ENCODE data around the gene CSF3R. TPM values are rescaled to one million over a fixed set of nuclear protein-coding genes. Genes with fewer than 3 reads are reported as not detected.

CSF3R gene
- total and polyA plus RNA-seq, 2 experiments from 2014 or later, result 3.3 to 6.0 TPM

GRCh38 chr1:36464605-36465393 lies 17.9 kb downstream of the CSF3R start:
- Histone ChIP-seq H3K9me3 (ENCODE audit: low read depth) (no peaks in the 10 kb centered on the region), H3K27ac (peak overlapping the region; percentile 97), H3K4me3 (peak overlapping the region; percentile 77), H3K36me3 (peaks cover 2% of the 10 kb centered on the region), H3K27me3 (no peaks in the 10 kb centered on the region), H3K4me1 (ENCODE audit: low read depth) (peaks cover 5% of the 10 kb centered on the region)
- no peak for TF ChIP-seq CTCF (IDR thresholded peaks at IDR 0.05; ENCODE audit: low read depth, low read length)
- DNase-seq (ENCODE audit: low read depth in 1 of 2, low spot score in 1 of 2), result no peak

- DNase-seq (ENCODE audit: low read depth in 1 of 2, low spot score in 1 of 2), result peak; percentile 96 to 97
- TF ChIP-seq CTCF (IDR thresholded peaks at IDR 0.05; ENCODE audit: low read depth, low read length), result no peak
- H3K4me3 ChIP-seq, result peak within 1 kb of the TSS; percentile 77
- peak within 1 kb of the TSS; percentile 97 for H3K27ac ChIP-seq
- peaks cover 2% of the 10 kb centered on the region for H3K36me3 ChIP-seq
- no peaks in the 10 kb centered on the region for H3K9me3 ChIP-seq (ENCODE audit: low read depth)
- H3K27me3 ChIP-seq, result no peaks in the 10 kb centered on the region
- peaks cover 5% of the 10 kb centered on the region for H3K4me1 ChIP-seq (ENCODE audit: low read depth)
These were observed 18.7 kb downstream of the CSF3R start, which contains the start of gene MRPS15 for GRCh38 chr1:36463803-36464604. Gene MRPS15 (minus strand): TSS chr1:36464384. CDS start chr1:36464275, 109 bp downstream.

- DNase-seq (ENCODE audit: low read depth in 1 of 2, low spot score in 1 of 2), result no peak
- H3K4me1 ChIP-seq (ENCODE audit: low read depth), result peaks cover 5% of the 10 kb centered on the region
- peaks cover 6% of the 10 kb centered on the region for H3K36me3 ChIP-seq
- H3K4me3 ChIP-seq, result peak overlapping the region; percentile 77
- no peaks in the 10 kb centered on the region for H3K27me3 ChIP-seq
- no peak for TF ChIP-seq CTCF (IDR thresholded peaks at IDR 0.05; ENCODE audit: low read depth, low read length)
- H3K27ac ChIP-seq, result peak overlapping the region; percentile 29
- H3K9me3 ChIP-seq (ENCODE audit: low read depth), result no peaks in the 10 kb centered on the region
These were observed 19.3 kb downstream of the CSF3R start for GRCh38 chr1:36463463-36463802.

GRCh38 chr1:36458910-36459309 lies 23.8 kb downstream of the CSF3R start:
- no peak for TF ChIP-seq CTCF (IDR thresholded peaks at IDR 0.05; ENCODE audit: low read depth, low read length)
- DNase-seq (ENCODE audit: low read depth in 1 of 2, low spot score in 1 of 2), result no peak
- Histone ChIP-seq H3K36me3 (peaks cover 28% of the 10 kb centered on the region), H3K4me3 (no peak overlapping the region), H3K27me3 (no peaks in the 10 kb centered on the region), H3K27ac (no peak overlapping the region), H3K9me3 (ENCODE audit: low read depth) (no peaks in the 10 kb centered on the region), H3K4me1 (ENCODE audit: low read depth) (no peaks in the 10 kb centered on the region)

GRCh38 chr1:36457691-36458090 lies 25.0 kb downstream of the CSF3R start:
- no peak for DNase-seq (ENCODE audit: low read depth in 1 of 2, low spot score in 1 of 2)
- H3K4me3 ChIP-seq, result no peak overlapping the region
- no peaks in the 10 kb centered on the region for H3K9me3 ChIP-seq (ENCODE audit: low read depth)
- H3K27ac ChIP-seq, result no peak overlapping the region
- H3K27me3 ChIP-seq, result no peaks in the 10 kb centered on the region
- no peaks in the 10 kb centered on the region for H3K4me1 ChIP-seq (ENCODE audit: low read depth)
- H3K36me3 ChIP-seq, result peaks cover 28% of the 10 kb centered on the region
- no peak for TF ChIP-seq CTCF (IDR thresholded peaks at IDR 0.05; ENCODE audit: low read depth, low read length)

Data from cardiac muscle cell (in vitro differentiated cells and primary cell).